ENCODE results near the gene ZNF134.

- TF ChIP-seq CTCF (IDR thresholded peaks at IDR 0.05 in 8 of 11, conservative IDR thresholded peaks at IDR 0.05 in 3 of 11) (no peak), POLR2A (IDR thresholded peaks at IDR 0.05) (no peak)
Observed at GRCh38 chr19:57671124-57671895, 57.3 kb downstream of the ZNF134 start.
